ENCODE measurements around the gene OSBP. TPM values are rescaled to one million over a fixed set of nuclear protein-coding genes. Genes with fewer than 3 reads are reported as not detected.

Gene OSBP
- polyA plus RNA-seq, 1 donor from 2014 or later = 24.4 TPM

DNA sequence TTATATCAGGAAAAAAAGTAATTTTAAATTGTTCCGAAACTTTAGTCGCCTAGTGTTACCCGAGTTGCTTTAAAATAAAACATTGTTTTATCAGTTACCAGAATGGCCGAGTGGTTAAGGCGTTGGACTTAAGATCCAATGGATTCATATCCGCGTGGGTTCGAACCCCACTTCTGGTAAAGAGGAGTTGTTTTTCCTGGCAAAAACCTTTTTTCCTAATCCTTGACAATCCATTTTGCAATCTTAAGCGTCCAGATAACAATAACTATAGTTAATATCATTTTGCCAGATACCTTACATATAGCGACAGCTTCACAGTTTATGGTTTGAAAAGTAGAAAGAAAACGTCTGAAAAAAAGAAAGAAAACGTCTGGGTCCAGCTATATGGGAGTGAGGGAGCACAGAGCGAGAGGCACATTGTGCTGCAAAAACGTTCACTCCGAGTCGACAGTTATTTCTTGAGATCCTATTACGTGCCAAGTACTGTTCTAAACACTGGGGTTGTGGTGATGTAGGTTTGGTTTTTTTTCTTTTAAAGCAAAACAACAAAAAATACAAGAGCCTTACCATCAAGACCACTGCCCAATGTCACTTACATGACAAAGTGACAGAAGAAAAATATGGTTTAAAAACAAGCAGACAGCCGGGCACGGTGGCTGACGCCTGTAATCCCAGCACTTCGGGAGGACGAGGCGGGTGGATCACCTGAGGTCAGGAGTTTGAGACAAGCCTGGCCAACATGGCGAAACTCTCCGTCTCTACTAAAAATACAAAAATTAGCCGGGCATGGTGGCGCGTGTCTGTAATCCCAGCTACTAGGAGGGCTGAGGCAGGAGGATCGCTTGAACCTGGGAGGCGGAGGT, 63.7 kb downstream of the OSBP start:
- H3K27ac ChIP-seq (ENCODE audit: low read length) = no peak overlapping the region
- no peaks in the 10 kb centered on the region for H4K20me1 ChIP-seq (ENCODE audit: insufficient read depth)
- no peak overlapping the region for H2AFZ ChIP-seq (ENCODE audit: low read depth, low read length)
- H3K9ac ChIP-seq (ENCODE audit: low read length) = no peak overlapping the region
- H3K4me2 ChIP-seq (ENCODE audit: low read length) = peak overlapping the region; percentile 4
- no peaks in the 10 kb centered on the region for H3K9me2 ChIP-seq (ENCODE audit: insufficient read depth, low read length)
- no peaks in the 10 kb centered on the region for H3K79me2 ChIP-seq (replicated peaks; ENCODE audit: insufficient read depth, low read length)
- peaks cover 12% of the 10 kb centered on the region for H3F3A ChIP-seq (ENCODE audit: insufficient read depth, low read length, poor library complexity, severe bottlenecking)
- H3K4me3 ChIP-seq (ENCODE audit: low read length) = peak overlapping the region; percentile 67
- no peaks in the 10 kb centered on the region for H3K9me3 ChIP-seq (ENCODE audit: low read length)
- H3K27me3 ChIP-seq (ENCODE audit: insufficient read depth, low read depth, low read length) = no peaks in the 10 kb centered on the region
- H3K36me3 ChIP-seq (ENCODE audit: insufficient read depth, low read length) = no peaks in the 10 kb centered on the region
- TF ChIP-seq SMC3 (conservative IDR thresholded peaks at IDR 0.05; ENCODE audit: poor library complexity) = no peak
- TF ChIP-seq REST (IDR thresholded peaks at IDR 0.05; ENCODE audit: borderline replicate concordance) = no peak
- no peak for TF ChIP-seq TAF1 (IDR thresholded peaks at IDR 0.05; ENCODE audit: low read depth)
- TF ChIP-seq EP300 (conservative IDR thresholded peaks at IDR 0.05; ENCODE audit: poor library complexity, severe bottlenecking) = no peak
- no peak for TF ChIP-seq MXI1 (conservative IDR thresholded peaks at IDR 0.05; ENCODE audit: poor library complexity, severe bottlenecking)
- no peak for TF ChIP-seq EZH2 (IDR thresholded peaks at IDR 0.05; ENCODE audit: borderline replicate concordance, insufficient read depth, low read length, poor library complexity, severe bottlenecking)
- TF ChIP-seq, protein P1, sequence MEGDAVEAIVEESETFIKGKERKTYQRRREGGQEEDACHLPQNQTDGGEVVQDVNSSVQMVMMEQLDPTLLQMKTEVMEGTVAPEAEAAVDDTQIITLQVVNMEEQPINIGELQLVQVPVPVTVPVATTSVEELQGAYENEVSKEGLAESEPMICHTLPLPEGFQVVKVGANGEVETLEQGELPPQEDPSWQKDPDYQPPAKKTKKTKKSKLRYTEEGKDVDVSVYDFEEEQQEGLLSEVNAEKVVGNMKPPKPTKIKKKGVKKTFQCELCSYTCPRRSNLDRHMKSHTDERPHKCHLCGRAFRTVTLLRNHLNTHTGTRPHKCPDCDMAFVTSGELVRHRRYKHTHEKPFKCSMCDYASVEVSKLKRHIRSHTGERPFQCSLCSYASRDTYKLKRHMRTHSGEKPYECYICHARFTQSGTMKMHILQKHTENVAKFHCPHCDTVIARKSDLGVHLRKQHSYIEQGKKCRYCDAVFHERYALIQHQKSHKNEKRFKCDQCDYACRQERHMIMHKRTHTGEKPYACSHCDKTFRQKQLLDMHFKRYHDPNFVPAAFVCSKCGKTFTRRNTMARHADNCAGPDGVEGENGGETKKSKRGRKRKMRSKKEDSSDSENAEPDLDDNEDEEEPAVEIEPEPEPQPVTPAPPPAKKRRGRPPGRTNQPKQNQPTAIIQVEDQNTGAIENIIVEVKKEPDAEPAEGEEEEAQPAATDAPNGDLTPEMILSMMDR (IDR thresholded peaks at IDR 0.05; ENCODE audit: poor library complexity, severe bottlenecking) = no peak
- no peak for TF ChIP-seq POLR2AphosphoS5 (IDR thresholded peaks at IDR 0.05)
- TF ChIP-seq RAD21 (conservative IDR thresholded peaks at IDR 0.05) = no peak

- H3K9ac ChIP-seq (ENCODE audit: low read length) = peak overlapping the region; percentile 76
Observed at GRCh38 chr11:59550842-59551658, 64.5 kb downstream of the OSBP start.

More at GRCh38 chr11:59550842-59551658, 64.5 kb downstream of the OSBP start:
- Histone ChIP-seq H3K4me3 (ENCODE audit: low read length) (peak overlapping the region; percentile 67), H3K27me3 (ENCODE audit: insufficient read depth, low read depth, low read length) (no peaks in the 10 kb centered on the region), H3K9me2 (ENCODE audit: insufficient read depth, low read length) (no peaks in the 10 kb centered on the region), H3F3A (ENCODE audit: insufficient read depth, low read length, poor library complexity, severe bottlenecking) (peaks cover 12% of the 10 kb centered on the region), H4K20me1 (ENCODE audit: insufficient read depth) (no peaks in the 10 kb centered on the region), H3K4me2 (ENCODE audit: low read length) (peak overlapping the region; percentile 4), H3K36me3 (ENCODE audit: insufficient read depth, low read length) (no peaks in the 10 kb centered on the region), H3K27ac (ENCODE audit: low read length) (peak overlapping the region; percentile 80), H3K9me3 (ENCODE audit: low read length) (no peaks in the 10 kb centered on the region), H2AFZ (ENCODE audit: low read depth, low read length) (no peak overlapping the region), H3K79me2 (replicated peaks; ENCODE audit: insufficient read depth, low read length) (no peaks in the 10 kb centered on the region)
- TF ChIP-seq EP300 (conservative IDR thresholded peaks at IDR 0.05; ENCODE audit: poor library complexity, severe bottlenecking) (peak; percentile 47), REST (IDR thresholded peaks at IDR 0.05; ENCODE audit: borderline replicate concordance) (no peak), SMC3 (conservative IDR thresholded peaks at IDR 0.05; ENCODE audit: poor library complexity) (no peak), MXI1 (conservative IDR thresholded peaks at IDR 0.05; ENCODE audit: poor library complexity, severe bottlenecking) (peak; percentile 97)
